ENCODE data around the gene TMEM119.
"Not testable (repeated sequence)": the region's sequence is repeated elsewhere in the genome, so short reads cannot be mapped to it uniquely, and the experiment has no call there.

The TMEM119 gene

GRCh38 chr12:108594960-108595710 lies 2.7 kb downstream of the TMEM119 start:
- TF ChIP-seq, protein P1, sequence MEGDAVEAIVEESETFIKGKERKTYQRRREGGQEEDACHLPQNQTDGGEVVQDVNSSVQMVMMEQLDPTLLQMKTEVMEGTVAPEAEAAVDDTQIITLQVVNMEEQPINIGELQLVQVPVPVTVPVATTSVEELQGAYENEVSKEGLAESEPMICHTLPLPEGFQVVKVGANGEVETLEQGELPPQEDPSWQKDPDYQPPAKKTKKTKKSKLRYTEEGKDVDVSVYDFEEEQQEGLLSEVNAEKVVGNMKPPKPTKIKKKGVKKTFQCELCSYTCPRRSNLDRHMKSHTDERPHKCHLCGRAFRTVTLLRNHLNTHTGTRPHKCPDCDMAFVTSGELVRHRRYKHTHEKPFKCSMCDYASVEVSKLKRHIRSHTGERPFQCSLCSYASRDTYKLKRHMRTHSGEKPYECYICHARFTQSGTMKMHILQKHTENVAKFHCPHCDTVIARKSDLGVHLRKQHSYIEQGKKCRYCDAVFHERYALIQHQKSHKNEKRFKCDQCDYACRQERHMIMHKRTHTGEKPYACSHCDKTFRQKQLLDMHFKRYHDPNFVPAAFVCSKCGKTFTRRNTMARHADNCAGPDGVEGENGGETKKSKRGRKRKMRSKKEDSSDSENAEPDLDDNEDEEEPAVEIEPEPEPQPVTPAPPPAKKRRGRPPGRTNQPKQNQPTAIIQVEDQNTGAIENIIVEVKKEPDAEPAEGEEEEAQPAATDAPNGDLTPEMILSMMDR (IDR thresholded peaks at IDR 0.05), result no peak
- Mint-ChIP-seq H3K9me3 (no peaks in the 10 kb centered on the region), H3K4me1 (peaks cover 31% of the 10 kb centered on the region), H3K27ac (no peak overlapping the region), H3K4me3 (no peak overlapping the region), H3K27me3 (ENCODE audit: low read depth, poor library complexity) (no peaks in the 10 kb centered on the region), H3K36me3 (ENCODE audit: low read depth) (no peaks in the 10 kb centered on the region)
- DNase-seq, result no peak

DNA sequence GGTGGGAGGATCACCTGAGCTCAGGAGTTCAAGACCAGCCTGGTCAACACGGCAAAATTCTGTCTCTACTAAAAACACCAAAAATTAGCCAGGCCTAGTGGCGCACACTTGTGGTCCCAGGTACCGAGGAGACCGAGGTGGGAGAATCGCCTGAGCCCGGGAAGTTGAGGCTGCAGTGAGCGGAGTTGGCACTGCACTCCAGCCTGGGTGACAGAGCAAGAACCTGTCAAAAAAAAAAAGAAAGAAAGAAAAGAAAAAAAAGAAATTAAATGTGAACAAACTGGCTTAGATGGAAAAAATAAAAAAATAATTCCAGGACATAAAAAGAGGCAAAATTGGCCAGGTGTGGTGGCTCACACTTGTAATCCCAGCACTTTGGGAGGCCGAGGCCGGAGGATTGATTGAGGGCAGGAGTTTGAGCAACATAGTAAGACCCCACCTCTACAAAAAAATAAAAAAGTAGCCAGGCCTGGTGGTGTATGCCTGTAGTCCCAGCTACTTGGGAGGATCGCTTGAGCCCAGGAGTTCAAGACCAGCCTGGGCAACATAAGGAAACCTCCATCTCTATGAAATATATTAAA lies 3.5 kb downstream of the TMEM119 start:
- no peaks in the 10 kb centered on the region for H3K36me3 Mint-ChIP-seq (ENCODE audit: low read depth)
- H3K27ac Mint-ChIP-seq, result no peak overlapping the region
- peaks cover 38% of the 10 kb centered on the region for H3K4me1 Mint-ChIP-seq
- no peak for DNase-seq
- no peaks in the 10 kb centered on the region for H3K9me3 Mint-ChIP-seq
- H3K27me3 Mint-ChIP-seq (ENCODE audit: low read depth, poor library complexity), result no peaks in the 10 kb centered on the region
- TF ChIP-seq, protein P1 (IDR thresholded peaks at IDR 0.05), result no peak
- no peak overlapping the region for H3K4me3 Mint-ChIP-seq

GRCh38 chr12:108592033-108592909 lies 5.6 kb downstream of the TMEM119 start:
- DNase-seq, result no peak
- H3K27ac Mint-ChIP-seq, result no peak overlapping the region
- H3K27me3 Mint-ChIP-seq (ENCODE audit: low read depth, poor library complexity), result no peaks in the 10 kb centered on the region
- H3K9me3 Mint-ChIP-seq, result no peaks in the 10 kb centered on the region
- no peaks in the 10 kb centered on the region for H3K36me3 Mint-ChIP-seq (ENCODE audit: low read depth)
- peaks cover 41% of the 10 kb centered on the region for H3K4me1 Mint-ChIP-seq
- TF ChIP-seq, protein P1 (IDR thresholded peaks at IDR 0.05), result no peak
- no peak overlapping the region for H3K4me3 Mint-ChIP-seq

- Mint-ChIP-seq H3K27ac (peak overlapping the region; percentile 81), H3K4me1 (peaks cover 34% of the 10 kb centered on the region), H3K9me3 (no peaks in the 10 kb centered on the region), H3K4me3 (no peak overlapping the region), H3K27me3 (ENCODE audit: low read depth, poor library complexity) (no peaks in the 10 kb centered on the region), H3K36me3 (ENCODE audit: low read depth) (no peaks in the 10 kb centered on the region)
- TF ChIP-seq, protein P1 (IDR thresholded peaks at IDR 0.05), result no peak
- DNase-seq, result no peak
Measured at GRCh38 chr12:108591267-108591980, 6.5 kb downstream of the TMEM119 start.

DNA sequence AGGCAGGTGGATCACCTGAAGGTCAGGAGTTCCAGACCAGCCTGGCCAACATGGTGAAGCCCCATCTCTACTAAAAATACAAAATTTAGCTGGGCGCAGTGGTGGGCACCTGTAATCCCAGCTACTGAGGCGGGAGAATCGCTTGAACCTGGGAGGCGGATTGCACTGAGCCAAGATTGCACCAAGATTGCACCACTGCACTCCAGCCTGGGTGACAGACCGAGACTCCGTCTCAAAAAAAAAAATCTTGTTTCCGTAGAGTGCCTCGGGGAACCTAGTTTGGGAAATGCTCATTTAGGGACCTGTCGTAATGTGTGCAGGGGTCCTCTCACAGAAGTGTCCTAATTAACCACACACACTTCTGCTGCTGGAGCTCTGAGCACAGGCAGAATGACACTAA lies 7.4 kb downstream of the TMEM119 start:
- not testable (repeated sequence) for H3K4me3 Mint-ChIP-seq; H3K27me3 Mint-ChIP-seq (ENCODE audit: low read depth, poor library complexity); H3K27ac Mint-ChIP-seq; H3K36me3 Mint-ChIP-seq (ENCODE audit: low read depth); H3K9me3 Mint-ChIP-seq; DNase-seq
- H3K4me1 Mint-ChIP-seq, result peaks cover 34% of the 10 kb centered on the region

GRCh38 chr12:108589840-108590229 lies 8.0 kb downstream of the TMEM119 start:
- Mint-ChIP-seq H3K4me1 (peaks cover 34% of the 10 kb centered on the region), H3K27me3 (ENCODE audit: low read depth, poor library complexity) (no peaks in the 10 kb centered on the region), H3K27ac (peak overlapping the region; percentile 72), H3K9me3 (no peaks in the 10 kb centered on the region), H3K36me3 (ENCODE audit: low read depth) (no peaks in the 10 kb centered on the region), H3K4me3 (no peak overlapping the region)
- no peak for DNase-seq
- TF ChIP-seq, protein P1 (IDR thresholded peaks at IDR 0.05), result no peak
